GM12878 (cell line): ENCODE measurements around the gene EID1. TPM values are rescaled to one million over a fixed set of nuclear protein-coding genes. Genes with fewer than 3 reads are reported as not detected.

Experiments used
- ATAC-seq: fragments of 200-7000 bp; cut with Tn5 transposase; 3 replicates; pipeline ENCODE4 v1.9.1; 2020; ENCODE audit warnings: mild to moderate bottlenecking, moderate library complexity
- BruUV-seq: library from RNA; stranded (reverse); fragments of 400-500 nt; replicated peaks from 2 replicates; lab custom pipeline; 2021; lab: Mats Ljungman, UMichigan
- CTCF ChIA-PET: fragments of 300-600 bp; sonication (Branson Sonifier 250); formaldehyde crosslinking; extraction: SDS; loops from one replicate; lab custom pipeline; 2021; ENCODE audit warnings: inconsistent platforms; lab: Yijun Ruan, JAX
- POLR2A ChIA-PET: fragments of 350-600 bp; formaldehyde crosslinking; extraction: SDS; loops from one replicate; lab custom pipeline; 2021; ENCODE audit warnings: inconsistent platforms; lab: Charles Lee
- RAD21 ChIA-PET: fragments of 300-600 bp; sonication (Branson Sonifier 250); formaldehyde crosslinking; loops from one replicate; lab custom pipeline; 2023; ENCODE audit warnings: antibody characterized with exemption; ENCODE audit not compliant: unreplicated experiment; lab: Charles Lee
- SMC1A ChIA-PET: fragments of 300-600 bp; sonication (Branson Sonifier 250); formaldehyde crosslinking; loops from one replicate; lab custom pipeline; 2023; ENCODE audit not compliant: unreplicated experiment, uncharacterized antibody; lab: Charles Lee
- DNase-seq: peaks from one replicate; pipeline ENCODE4 v3.0.0-alpha.2; 2011; ENCODE audit warnings: low read depth, low spot score
- FAIRE-seq: peaks from 3 replicates; lab custom pipeline; 2011; peaks lifted over from hg19 to GRCh38; lab: Jason Lieb, UNC
- H2AFZ ChIP-seq: 2 replicates; pipeline ENCODE4 v1.6.0; 2011; ENCODE audit warnings: low read depth, low read length, control low read depth; ENCODE audit not compliant: control insufficient read depth
- H3K27ac ChIP-seq: 2 replicates; pipeline ENCODE4 v1.5.1; 2011; ENCODE audit warnings: control low read depth; ENCODE audit not compliant: control insufficient read depth, insufficient read depth
- H3K27me3 ChIP-seq, 2 experiments: replicated peaks in 1 of 2; 2 replicates each; pipeline versions ENCODE4 v1.6.0 to v1.6.1; 2011; ENCODE audit warnings: low read length in 1 of 2; ENCODE audit not compliant: control insufficient read depth in 2 of 2, insufficient read depth in 2 of 2
- H3K36me3 ChIP-seq, 2 experiments: 2 replicates each; pipeline ENCODE4 v1.5.1; 2011; ENCODE audit warnings: low read length in 1 of 2; ENCODE audit not compliant: control insufficient read depth in 2 of 2, insufficient read depth in 2 of 2
- H3K4me1 ChIP-seq: 2 replicates; pipeline ENCODE4 v1.6.1; 2011; ENCODE audit warnings: mild to moderate bottlenecking, low read length, moderate library complexity, mixed read lengths; ENCODE audit not compliant: control insufficient read depth, insufficient read depth
- H3K4me2 ChIP-seq: 2 replicates; pipeline ENCODE4 v1.6.0; 2011; ENCODE audit warnings: control low read depth; ENCODE audit not compliant: control insufficient read depth, insufficient read depth
- H3K4me3 ChIP-seq: fragments of 200-600 bp; sonication (generic); 2 replicates; pipeline ENCODE4 v1.5.1; 2016
- H3K79me2 ChIP-seq: 2 replicates; pipeline ENCODE4 v1.6.0; 2011; ENCODE audit warnings: low read length; ENCODE audit not compliant: control insufficient read depth, insufficient read depth
- H3K9ac ChIP-seq: 2 replicates; pipeline ENCODE4 v1.8.0; 2011; ENCODE audit warnings: low read length, control low read depth, mixed read lengths; ENCODE audit not compliant: control insufficient read depth, insufficient read depth
- H3K9me3 ChIP-seq: replicated peaks from 3 replicates; pipeline ENCODE4 v1.5.1; 2011; ENCODE audit warnings: mild to moderate bottlenecking, low read length; ENCODE audit not compliant: control insufficient read depth, insufficient read depth
- H4K20me1 ChIP-seq: 2 replicates; pipeline ENCODE4 v1.6.0; 2011; ENCODE audit not compliant: control insufficient read depth, insufficient read depth
- ASH2L ChIP-seq: fragments of 300-600, 200-600 bp; sonication (generic); IDR thresholded peaks from 2 replicates; pipeline ENCODE4 v1.6.1; 2017; ENCODE audit warnings: low read depth, mild to moderate bottlenecking, borderline replicate concordance
- CBX5 ChIP-seq: sonication (generic); IDR thresholded peaks from 2 replicates; pipeline ENCODE4 v1.6.1; 2016; ENCODE audit warnings: low read depth, moderate library complexity, mild to moderate bottlenecking, inconsistent platforms
- FOXM1 ChIP-seq: IDR thresholded peaks from 2 replicates; pipeline ENCODE4 v1.6.1; 2012; ENCODE audit warnings: low read depth, mild to moderate bottlenecking, inconsistent platforms, low read length, moderate library complexity
- KLF5 ChIP-seq: fragments of 450-650 bp; IDR thresholded peaks from 2 replicates; pipeline ENCODE4 v1.6.1; 2014; ENCODE audit warnings: mild to moderate bottlenecking; ENCODE audit not compliant: partially characterized antibody
- NR2F1 ChIP-seq: fragments of 450-650 bp; conservative IDR thresholded peaks from 2 replicates; pipeline ENCODE4 v1.6.1; 2017; ENCODE audit warnings: mild to moderate bottlenecking
- SMAD5 ChIP-seq: IDR thresholded peaks from 2 replicates; pipeline ENCODE4 v1.6.1; 2016; ENCODE audit warnings: antibody characterized with exemption, low read depth
- YY1 ChIP-seq: IDR thresholded peaks from 2 replicates; pipeline ENCODE4 v1.6.1; 2011; ENCODE audit warnings: low read depth, mild to moderate bottlenecking, low read length
- in situ Hi-C: fragments of 300-500 bp; cut with MboI; formaldehyde crosslinking; loops from 9 replicates; pipeline ENCODE4 v1.14.3; 2018; ENCODE audit warnings: mixed read lengths
- intact Hi-C: fragments of 100-400 bp; cut with micrococcal nuclease; formaldehyde crosslinking; loops from one replicate; pipeline ENCODE4 v1.14.2; 2022; ENCODE audit not compliant: unreplicated experiment
- polyA plus RNA-seq, 11 experiments: library from polyadenylated mRNA; depleted of rRNA in 4 of 11; unstranded in 6 of 11; stranded (reverse) in 5 of 11; fragments of >200 nt; fragmentation: Nextera tagmentation in 4 of 11; fragmentation: Illumina TruSeq in 1 of 11; extraction: Ambion mirVana in 4 of 11; extraction: Trizol in 1 of 11; gene quantifications; 1 replicate in 1 of 11; 2 replicates in 10 of 11; pipeline versions ENCODE4 v1.2.1 to v1.2.3, GENCODE V29; 2011 to 2016; ENCODE audit warnings: inconsistent platforms in 2 of 11, missing spikeins in 2 of 11, low read depth in 1 of 11
- total RNA-seq, 4 experiments: library from RNA; depleted of rRNA in 3 of 4; stranded (reverse); fragments of >200 nt in 3 of 4; fragmentation: Illumina TruSeq in 1 of 4; extraction: Trizol in 1 of 4; gene quantifications; 2 replicates each; pipeline versions ENCODE4 v1.2.1 to v1.2.3, GENCODE V29; 2013 to 2021
- TF ChIP-seq, protein P1 (sequence below): fragments of 450-650 bp; IDR thresholded peaks from 2 replicates; pipeline ENCODE4 v1.6.1; 2016; ENCODE audit warnings: mild to moderate bottlenecking, moderate library complexity, borderline replicate concordance
- TF ChIP-seq, protein P2 (sequence below): fragments of 150-350 bp; IDR thresholded peaks from 2 replicates; pipeline ENCODE4 v1.6.1; 2016; ENCODE audit warnings: low read depth, low read length
- TF ChIP-seq, protein P3 (sequence below): IDR thresholded peaks from 2 replicates; pipeline ENCODE4 v1.6.1; 2011; ENCODE audit warnings: mild to moderate bottlenecking, low read depth, low read length, moderate library complexity; ENCODE audit not compliant: insufficient replicate concordance

The EID1 gene
- total and polyA plus RNA-seq, 10 of the 15 experiments (the other 5 are each of a cell fraction or from before 2014, with no cell fraction given) = 45.6 to 210 (median 124) TPM

DNA sequence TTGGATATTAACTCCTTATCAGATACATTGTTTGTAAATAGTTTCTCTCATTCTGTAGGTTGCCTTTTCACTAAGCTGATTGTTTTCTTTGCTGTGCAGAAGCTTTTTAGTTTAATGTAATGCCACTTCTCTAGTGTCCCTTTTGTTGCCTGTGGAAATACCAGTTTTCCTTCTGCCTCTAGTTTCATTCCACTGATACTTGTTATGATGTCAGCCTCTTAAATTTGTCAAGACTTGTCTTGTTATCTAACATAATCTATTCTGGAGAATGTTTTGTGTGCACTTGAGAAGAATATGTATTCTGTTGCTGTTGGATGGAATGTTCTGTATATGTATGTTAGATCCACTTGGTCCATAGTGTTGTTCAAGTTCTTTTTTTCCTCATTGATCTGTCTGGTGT lies 49.0 kb upstream of the EID1 start (continued):
- no peak for TF ChIP-seq NR2F1
- no peak for TF ChIP-seq YY1

DNA sequence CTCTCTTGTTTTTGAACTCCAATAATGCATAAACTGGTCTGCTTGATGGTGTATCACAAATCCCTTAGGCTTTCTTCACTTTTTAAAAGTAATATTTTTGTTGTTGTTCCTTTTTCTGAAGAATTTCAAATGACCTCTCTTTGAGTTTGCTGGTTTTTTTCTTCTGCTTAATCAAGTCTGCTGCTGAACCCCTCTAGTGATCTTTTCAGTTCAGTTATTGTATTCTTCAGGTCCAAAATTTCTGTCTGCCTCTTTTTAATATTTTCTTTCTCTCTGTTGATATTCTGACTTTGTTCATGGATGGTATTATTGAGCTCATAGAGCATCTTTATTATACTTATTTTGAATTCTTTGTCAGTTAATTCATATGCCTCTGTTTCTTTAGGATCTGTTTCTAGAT lies 45.3 kb upstream of the EID1 start:
- ChIA-PET CTCF (no interaction called here), RAD21 (no interaction called here), POLR2A (no interaction called here), SMC1A (no interaction called here)
- H3K27ac ChIP-seq = no peak overlapping the region
- ATAC-seq = no peak
- no peaks in the 10 kb centered on the region; the same call in 2 of the 3 replicates for H3K9me3 ChIP-seq
- TF ChIP-seq, protein P1, sequence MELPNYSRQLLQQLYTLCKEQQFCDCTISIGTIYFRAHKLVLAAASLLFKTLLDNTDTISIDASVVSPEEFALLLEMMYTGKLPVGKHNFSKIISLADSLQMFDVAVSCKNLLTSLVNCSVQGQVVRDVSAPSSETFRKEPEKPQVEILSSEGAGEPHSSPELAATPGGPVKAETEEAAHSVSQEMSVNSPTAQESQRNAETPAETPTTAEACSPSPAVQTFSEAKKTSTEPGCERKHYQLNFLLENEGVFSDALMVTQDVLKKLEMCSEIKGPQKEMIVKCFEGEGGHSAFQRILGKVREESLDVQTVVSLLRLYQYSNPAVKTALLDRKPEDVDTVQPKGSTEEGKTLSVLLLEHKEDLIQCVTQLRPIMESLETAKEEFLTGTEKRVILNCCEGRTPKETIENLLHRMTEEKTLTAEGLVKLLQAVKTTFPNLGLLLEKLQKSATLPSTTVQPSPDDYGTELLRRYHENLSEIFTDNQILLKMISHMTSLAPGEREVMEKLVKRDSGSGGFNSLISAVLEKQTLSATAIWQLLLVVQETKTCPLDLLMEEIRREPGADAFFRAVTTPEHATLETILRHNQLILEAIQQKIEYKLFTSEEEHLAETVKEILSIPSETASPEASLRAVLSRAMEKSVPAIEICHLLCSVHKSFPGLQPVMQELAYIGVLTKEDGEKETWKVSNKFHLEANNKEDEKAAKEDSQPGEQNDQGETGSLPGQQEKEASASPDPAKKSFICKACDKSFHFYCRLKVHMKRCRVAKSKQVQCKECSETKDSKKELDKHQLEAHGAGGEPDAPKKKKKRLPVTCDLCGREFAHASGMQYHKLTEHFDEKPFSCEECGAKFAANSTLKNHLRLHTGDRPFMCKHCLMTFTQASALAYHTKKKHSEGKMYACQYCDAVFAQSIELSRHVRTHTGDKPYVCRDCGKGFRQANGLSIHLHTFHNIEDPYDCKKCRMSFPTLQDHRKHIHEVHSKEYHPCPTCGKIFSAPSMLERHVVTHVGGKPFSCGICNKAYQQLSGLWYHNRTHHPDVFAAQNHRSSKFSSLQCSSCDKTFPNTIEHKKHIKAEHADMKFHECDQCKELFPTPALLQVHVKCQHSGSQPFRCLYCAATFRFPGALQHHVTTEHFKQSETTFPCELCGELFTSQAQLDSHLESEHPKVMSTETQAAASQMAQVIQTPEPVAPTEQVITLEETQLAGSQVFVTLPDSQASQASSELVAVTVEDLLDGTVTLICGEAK = no peak
- TF ChIP-seq, protein P2, sequence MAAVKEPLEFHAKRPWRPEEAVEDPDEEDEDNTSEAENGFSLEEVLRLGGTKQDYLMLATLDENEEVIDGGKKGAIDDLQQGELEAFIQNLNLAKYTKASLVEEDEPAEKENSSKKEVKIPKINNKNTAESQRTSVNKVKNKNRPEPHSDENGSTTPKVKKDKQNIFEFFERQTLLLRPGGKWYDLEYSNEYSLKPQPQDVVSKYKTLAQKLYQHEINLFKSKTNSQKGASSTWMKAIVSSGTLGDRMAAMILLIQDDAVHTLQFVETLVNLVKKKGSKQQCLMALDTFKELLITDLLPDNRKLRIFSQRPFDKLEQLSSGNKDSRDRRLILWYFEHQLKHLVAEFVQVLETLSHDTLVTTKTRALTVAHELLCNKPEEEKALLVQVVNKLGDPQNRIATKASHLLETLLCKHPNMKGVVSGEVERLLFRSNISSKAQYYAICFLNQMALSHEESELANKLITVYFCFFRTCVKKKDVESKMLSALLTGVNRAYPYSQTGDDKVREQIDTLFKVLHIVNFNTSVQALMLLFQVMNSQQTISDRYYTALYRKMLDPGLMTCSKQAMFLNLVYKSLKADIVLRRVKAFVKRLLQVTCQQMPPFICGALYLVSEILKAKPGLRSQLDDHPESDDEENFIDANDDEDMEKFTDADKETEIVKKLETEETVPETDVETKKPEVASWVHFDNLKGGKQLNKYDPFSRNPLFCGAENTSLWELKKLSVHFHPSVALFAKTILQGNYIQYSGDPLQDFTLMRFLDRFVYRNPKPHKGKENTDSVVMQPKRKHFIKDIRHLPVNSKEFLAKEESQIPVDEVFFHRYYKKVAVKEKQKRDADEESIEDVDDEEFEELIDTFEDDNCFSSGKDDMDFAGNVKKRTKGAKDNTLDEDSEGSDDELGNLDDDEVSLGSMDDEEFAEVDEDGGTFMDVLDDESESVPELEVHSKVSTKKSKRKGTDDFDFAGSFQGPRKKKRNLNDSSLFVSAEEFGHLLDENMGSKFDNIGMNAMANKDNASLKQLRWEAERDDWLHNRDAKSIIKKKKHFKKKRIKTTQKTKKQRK = no peak
- no peak for TF ChIP-seq SMAD5
- TF ChIP-seq, protein P3, sequence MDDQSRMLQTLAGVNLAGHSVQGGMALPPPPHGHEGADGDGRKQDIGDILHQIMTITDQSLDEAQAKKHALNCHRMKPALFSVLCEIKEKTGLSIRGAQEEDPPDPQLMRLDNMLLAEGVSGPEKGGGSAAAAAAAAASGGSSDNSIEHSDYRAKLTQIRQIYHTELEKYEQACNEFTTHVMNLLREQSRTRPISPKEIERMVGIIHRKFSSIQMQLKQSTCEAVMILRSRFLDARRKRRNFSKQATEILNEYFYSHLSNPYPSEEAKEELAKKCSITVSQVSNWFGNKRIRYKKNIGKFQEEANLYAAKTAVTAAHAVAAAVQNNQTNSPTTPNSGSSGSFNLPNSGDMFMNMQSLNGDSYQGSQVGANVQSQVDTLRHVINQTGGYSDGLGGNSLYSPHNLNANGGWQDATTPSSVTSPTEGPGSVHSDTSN = no peak
- no peak for TF ChIP-seq ASH2L
- no peak for TF ChIP-seq KLF5
- TF ChIP-seq CBX5 = no peak
- no peak for TF ChIP-seq FOXM1
- TF ChIP-seq, all 136 proteins: peak for 0
- no peaks in the 10 kb centered on the region for H3K79me2 ChIP-seq
- intact Hi-C loops (no loop called here), in situ Hi-C loops (no loop called here)
- no TSS peak for BruUV-seq
- DNase-seq (no peak), FAIRE-seq (no peak)
- no peak overlapping the region for H3K4me3 ChIP-seq
- no peak overlapping the region for H2AFZ ChIP-seq
- H4K20me1 ChIP-seq = no peaks in the 10 kb centered on the region
- no peaks in the 10 kb centered on the region for H3K27me3 ChIP-seq
- H3K36me3 ChIP-seq = no peaks in the 10 kb centered on the region
- no peaks in the 10 kb centered on the region for H3K4me1 ChIP-seq
- no peak overlapping the region for H3K9ac ChIP-seq
- H3K4me2 ChIP-seq = no peak overlapping the region
